Activated T-helper 2 cell treated with anti-CD3 and anti-CD28 coated beads, Interferon-gamma antibody, Interleukin-2, Interleukin-4, amounts not matched to agents 10 μg/mL and 5 μg/mL and 100 μg/mL, durations not matched to agents 14 hours and 24 hours and 36 hours (primary cell): ENCODE measurements around the gene KCNG2. TPM values are rescaled to one million over a fixed set of nuclear protein-coding genes. Genes with fewer than 3 reads are reported as not detected.

Source experiments
- DNase-seq: peaks from one replicate; pipeline ENCODE4 v3.0.0; 2021; ENCODE audit warnings: low spot score
- H3K27ac Mint-ChIP-seq: one replicate; pipeline ENCODE4 v1.8.0; 2021; ENCODE audit warnings: mixed read lengths
- H3K27me3 Mint-ChIP-seq: one replicate; pipeline ENCODE4 v1.8.0; 2021; ENCODE audit warnings: low read depth, mixed read lengths
- H3K36me3 Mint-ChIP-seq: one replicate; pipeline ENCODE4 v1.8.0; 2021; ENCODE audit warnings: low read depth, mixed read lengths
- H3K4me1 Mint-ChIP-seq: one replicate; pipeline ENCODE4 v1.8.0; 2021; ENCODE audit warnings: low read depth, mixed read lengths
- H3K4me3 Mint-ChIP-seq: one replicate; pipeline ENCODE4 v1.8.0; 2021; ENCODE audit warnings: low read depth, mild to moderate bottlenecking, moderate library complexity, mixed read lengths
- H3K9me3 Mint-ChIP-seq: one replicate; pipeline ENCODE4 v1.8.0; 2021; ENCODE audit warnings: mixed read lengths
- intact Hi-C: fragments of 100-400 bp; cut with micrococcal nuclease; formaldehyde crosslinking; loops from one replicate; pipeline ENCODE4 v1.15.1; 2023
- total RNA-seq: library from RNA; stranded (reverse); gene quantifications from 2 replicates; pipeline ENCODE4 v1.2.3, GENCODE V29; 2022

Gene KCNG2
- total RNA-seq, 1 donor from 2014 or later: not detected

GRCh38 chr18:79910563-79911343 lies 113.0 kb downstream of the KCNG2 start:
- no peak for DNase-seq
- Mint-ChIP-seq H3K4me1 (peaks cover 31% of the 10 kb centered on the region), H3K27me3 (no peaks in the 10 kb centered on the region), H3K27ac (peak overlapping the region; percentile 63), H3K4me3 (no peak overlapping the region), H3K9me3 (peaks cover 15% of the 10 kb centered on the region), H3K36me3 (peaks cover 59% of the 10 kb centered on the region)
- intact Hi-C loops: no loop called here

DNA sequence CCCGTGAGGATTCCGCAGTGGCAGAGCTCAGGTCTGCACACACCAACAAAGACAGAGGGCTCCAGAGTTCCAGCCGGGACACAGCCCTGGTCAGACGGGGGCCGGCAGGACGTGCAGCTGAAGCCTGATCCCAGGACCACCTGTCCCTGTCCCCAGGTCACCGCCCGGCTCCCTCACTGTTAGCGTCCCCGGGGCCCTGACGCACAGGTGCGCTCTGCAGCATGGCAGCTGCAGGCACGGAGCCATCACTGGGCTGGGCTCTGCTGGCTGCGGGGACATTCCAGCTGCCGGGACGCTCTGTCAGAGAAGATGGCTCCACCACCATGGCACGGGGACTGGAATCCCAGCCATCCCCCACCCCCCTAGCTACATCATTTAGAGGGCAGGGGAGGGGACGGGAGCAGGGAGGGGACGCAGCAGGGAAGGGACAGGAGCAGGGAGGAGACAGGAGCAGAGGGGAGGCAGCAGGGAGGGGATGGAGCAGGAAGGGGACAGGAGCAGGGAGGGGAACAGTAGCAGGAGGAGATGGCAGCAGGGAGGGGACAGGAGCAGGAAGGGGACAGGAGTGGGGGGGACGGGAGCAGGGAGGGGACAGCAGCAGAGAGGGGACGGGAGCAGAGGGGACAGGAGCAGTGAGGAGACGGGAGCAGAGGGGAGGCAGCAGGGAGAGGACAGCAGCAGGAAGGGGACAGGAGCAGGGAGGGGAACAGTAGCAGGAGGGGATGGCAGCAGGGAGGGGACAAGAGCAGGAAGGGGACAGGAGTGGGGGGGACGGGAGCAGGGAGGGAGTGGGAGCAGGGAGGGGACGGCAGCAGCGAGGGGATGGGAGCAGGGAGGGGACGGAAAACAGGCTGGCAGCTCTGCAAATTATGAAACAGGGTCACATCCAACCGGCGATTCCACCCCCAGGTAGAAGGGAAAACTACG lies 113.9 kb downstream of the KCNG2 start:
- no peak for DNase-seq
- Mint-ChIP-seq H3K27me3 (no peaks in the 10 kb centered on the region), H3K9me3 (peaks cover 19% of the 10 kb centered on the region), H3K4me1 (peaks cover 25% of the 10 kb centered on the region), H3K27ac (no peak overlapping the region), H3K36me3 (peaks cover 62% of the 10 kb centered on the region), H3K4me3 (no peak overlapping the region)
- intact Hi-C loops: no loop called here

GRCh38 chr18:79912409-79912991 lies 114.8 kb downstream of the KCNG2 start:
- peaks cover 19% of the 10 kb centered on the region for H3K9me3 Mint-ChIP-seq
- DNase-seq: no peak
- intact Hi-C loops: no loop called here
- no peaks in the 10 kb centered on the region for H3K27me3 Mint-ChIP-seq
- no peak overlapping the region for H3K27ac Mint-ChIP-seq
- H3K4me1 Mint-ChIP-seq: peaks cover 24% of the 10 kb centered on the region
- no peak overlapping the region for H3K4me3 Mint-ChIP-seq
- peaks cover 66% of the 10 kb centered on the region for H3K36me3 Mint-ChIP-seq

DNA sequence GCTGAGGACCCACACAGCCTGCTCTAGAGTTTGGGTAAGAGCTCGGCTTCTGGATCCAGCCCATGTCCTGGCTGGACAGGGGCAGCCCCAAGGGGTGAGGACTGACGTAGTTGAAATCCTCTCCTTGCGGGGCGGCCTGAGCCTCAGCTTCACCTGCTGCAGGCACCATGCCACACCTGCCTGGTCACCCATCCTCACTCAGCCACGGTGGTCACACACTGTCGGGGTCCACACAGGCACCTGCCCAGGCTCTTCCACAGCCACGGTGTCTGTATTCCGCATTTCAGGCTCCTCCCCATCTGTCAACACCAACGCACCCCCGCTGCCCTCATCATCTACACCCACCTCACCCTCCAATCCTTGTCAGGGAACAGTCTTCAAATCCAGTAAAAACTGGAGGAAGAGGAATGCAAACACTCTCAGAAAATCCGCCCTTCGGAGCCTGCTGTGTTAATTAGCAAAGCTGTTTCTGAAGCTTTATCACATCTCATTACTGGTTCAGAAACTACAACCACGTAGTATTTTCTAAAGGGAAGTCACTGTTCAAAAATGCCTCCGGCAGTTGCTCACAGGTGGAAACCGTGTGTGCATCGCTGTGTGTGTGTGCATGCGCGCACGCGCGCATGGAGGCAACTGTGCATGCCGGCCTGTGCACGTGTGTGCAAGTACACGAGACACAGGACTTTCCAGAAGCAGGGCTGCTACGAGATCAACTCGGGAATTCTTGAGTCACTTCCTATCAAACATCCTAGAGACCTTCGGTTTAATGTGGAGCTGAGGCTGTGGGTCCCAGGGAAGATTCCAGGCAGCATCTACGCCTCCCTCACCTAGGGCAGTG lies 115.5 kb downstream of the KCNG2 start:
- H3K27ac Mint-ChIP-seq: no peak overlapping the region
- H3K27me3 Mint-ChIP-seq: no peaks in the 10 kb centered on the region
- peaks cover 17% of the 10 kb centered on the region for H3K9me3 Mint-ChIP-seq
- H3K4me3 Mint-ChIP-seq: no peak overlapping the region
- intact Hi-C loops: no loop called here
- peaks cover 24% of the 10 kb centered on the region for H3K4me1 Mint-ChIP-seq
- no peak for DNase-seq
- H3K36me3 Mint-ChIP-seq: peaks cover 66% of the 10 kb centered on the region

- peaks cover 18% of the 10 kb centered on the region for H3K4me1 Mint-ChIP-seq
- H3K27ac Mint-ChIP-seq: no peak overlapping the region
- peaks cover 59% of the 10 kb centered on the region for H3K36me3 Mint-ChIP-seq
- DNase-seq: no peak
- intact Hi-C loops: no loop called here
- no peaks in the 10 kb centered on the region for H3K27me3 Mint-ChIP-seq
- no peak overlapping the region for H3K4me3 Mint-ChIP-seq
- peaks cover 8% of the 10 kb centered on the region for H3K9me3 Mint-ChIP-seq
Observed at GRCh38 chr18:79914614-79915160, 116.9 kb downstream of the KCNG2 start.

DNA sequence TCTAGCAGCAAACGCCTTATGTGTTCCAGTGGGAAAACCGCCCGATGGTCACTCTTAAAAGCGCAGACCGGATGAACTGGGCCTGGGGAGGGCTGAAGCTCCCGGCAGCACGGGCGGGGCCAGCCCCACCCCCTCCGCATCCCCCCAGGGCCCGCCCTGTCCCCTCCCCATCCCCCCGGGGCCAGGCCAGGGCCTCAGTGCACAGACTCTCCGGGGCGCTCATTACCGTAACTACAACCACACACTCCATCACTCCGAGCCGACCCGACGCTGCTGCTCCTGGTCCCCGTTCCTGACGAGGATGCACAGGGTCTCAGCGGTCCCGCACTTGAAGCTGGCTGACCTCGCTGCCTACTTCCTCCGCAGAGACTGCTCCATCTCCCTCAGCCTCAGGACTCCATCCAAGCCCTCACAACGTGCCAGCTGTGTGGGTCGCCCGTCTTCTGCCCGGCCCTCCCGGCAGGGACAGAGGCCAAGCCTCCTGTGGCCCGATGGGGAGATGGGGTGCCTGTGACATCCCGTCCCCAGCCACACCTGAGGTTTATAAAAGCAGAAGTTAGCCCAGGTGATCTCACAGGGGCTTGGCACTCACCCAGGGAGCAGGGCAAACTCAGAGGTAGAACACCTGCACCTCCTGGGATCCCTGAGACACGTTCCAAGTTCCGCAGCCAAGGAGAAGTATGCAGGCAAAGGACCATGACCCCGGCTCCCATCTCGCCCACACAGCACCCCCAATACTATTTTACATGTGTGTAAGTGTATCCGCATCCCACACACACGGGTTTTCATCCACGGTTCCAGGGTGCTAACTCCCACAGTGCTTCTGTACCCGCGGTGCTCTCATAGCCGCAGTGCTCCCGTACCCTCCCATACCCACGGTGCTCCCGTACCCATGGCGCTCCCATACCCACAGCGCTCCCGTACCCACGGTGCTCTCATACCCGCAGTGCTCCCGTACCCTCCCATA lies 117.7 kb downstream of the KCNG2 start:
- Mint-ChIP-seq H3K27ac (no peak overlapping the region), H3K36me3 (peaks cover 56% of the 10 kb centered on the region), H3K4me1 (peaks cover 17% of the 10 kb centered on the region), H3K27me3 (no peaks in the 10 kb centered on the region), H3K9me3 (peaks cover 5% of the 10 kb centered on the region), H3K4me3 (no peak overlapping the region)
- no peak for DNase-seq
- intact Hi-C loops: no loop called here

GRCh38 chr18:79916128-79916494 lies 118.4 kb downstream of the KCNG2 start:
- intact Hi-C loops: no loop called here
- DNase-seq: no peak
- H3K36me3 Mint-ChIP-seq: peaks cover 53% of the 10 kb centered on the region
- no peaks in the 10 kb centered on the region for H3K27me3 Mint-ChIP-seq
- no peak overlapping the region for H3K4me3 Mint-ChIP-seq
- H3K4me1 Mint-ChIP-seq: peaks cover 12% of the 10 kb centered on the region
- H3K9me3 Mint-ChIP-seq: peaks cover 4% of the 10 kb centered on the region
- H3K27ac Mint-ChIP-seq: no peak overlapping the region

DNA sequence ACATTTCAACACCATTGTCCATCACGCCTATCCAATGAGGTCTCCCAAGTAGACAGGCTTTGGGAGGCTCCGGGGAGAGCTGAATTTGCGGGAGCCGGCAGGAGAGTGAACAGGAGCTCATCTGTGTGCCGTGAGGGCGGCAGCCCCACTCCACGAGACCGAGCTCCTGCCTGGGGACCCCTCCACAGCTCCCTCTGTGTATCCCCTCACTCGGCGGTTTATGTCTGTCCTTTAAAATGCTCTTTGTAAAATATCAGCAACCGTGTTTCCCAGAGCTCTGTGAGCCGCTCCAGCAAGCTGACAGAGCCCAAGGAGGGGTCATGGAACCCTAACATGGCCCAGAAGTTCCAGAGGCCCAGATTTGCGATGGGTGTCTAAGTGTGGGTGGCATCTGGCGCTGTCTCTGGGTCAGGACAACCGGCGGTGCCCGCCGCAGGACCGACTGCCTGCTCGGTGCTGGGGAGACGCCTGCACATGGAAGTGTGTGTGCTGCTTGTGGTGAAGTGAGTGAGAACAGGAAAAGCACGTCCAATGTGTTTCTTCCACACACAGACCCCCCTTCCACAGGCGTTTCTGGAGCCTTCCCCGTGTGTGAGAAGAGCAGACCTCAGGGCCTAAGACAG lies 118.9 kb downstream of the KCNG2 start:
- Mint-ChIP-seq H3K4me3 (no peak overlapping the region), H3K9me3 (peaks cover 4% of the 10 kb centered on the region), H3K36me3 (peaks cover 54% of the 10 kb centered on the region), H3K27me3 (no peaks in the 10 kb centered on the region), H3K27ac (no peak overlapping the region), H3K4me1 (peaks cover 12% of the 10 kb centered on the region)
- intact Hi-C loops: no loop called here
- DNase-seq: no peak

DNA sequence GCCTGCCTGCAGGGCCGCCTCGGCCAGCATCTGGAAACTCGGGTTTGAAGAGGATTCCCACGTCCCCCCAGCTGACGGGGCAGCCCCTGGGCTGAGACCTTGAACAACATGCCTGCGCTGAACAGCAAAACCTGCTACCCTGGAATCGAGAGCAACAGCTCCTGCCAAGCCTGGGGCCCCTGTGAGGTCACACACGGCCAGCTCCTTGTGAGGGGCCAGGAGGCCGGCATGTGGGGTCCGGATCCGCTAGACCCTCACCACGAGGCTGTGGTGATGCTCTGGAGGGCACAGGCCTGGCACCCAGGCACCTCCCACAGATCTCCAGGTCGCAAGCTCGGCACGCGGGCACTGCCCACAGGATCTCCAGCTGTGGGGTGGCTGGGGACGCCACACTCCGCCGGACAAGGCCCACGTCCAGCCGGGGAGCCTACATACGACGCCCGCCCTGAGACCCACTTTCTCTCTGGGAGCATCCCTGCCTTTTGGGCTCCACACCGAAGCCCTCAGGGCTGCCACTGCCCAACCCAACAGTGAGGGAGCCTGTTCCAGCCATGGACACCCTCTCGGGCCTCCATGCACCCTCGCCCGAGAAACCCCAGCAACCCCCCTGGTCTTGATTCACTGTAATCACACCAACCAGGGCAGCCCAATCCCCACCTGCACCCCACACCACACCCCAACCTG lies 119.6 kb downstream of the KCNG2 start:
- Mint-ChIP-seq H3K4me1 (peaks cover 12% of the 10 kb centered on the region), H3K27ac (no peak overlapping the region), H3K36me3 (peaks cover 55% of the 10 kb centered on the region), H3K27me3 (no peaks in the 10 kb centered on the region), H3K4me3 (no peak overlapping the region), H3K9me3 (peaks cover 4% of the 10 kb centered on the region)
- intact Hi-C loops: no loop called here
- DNase-seq: no peak

DNA sequence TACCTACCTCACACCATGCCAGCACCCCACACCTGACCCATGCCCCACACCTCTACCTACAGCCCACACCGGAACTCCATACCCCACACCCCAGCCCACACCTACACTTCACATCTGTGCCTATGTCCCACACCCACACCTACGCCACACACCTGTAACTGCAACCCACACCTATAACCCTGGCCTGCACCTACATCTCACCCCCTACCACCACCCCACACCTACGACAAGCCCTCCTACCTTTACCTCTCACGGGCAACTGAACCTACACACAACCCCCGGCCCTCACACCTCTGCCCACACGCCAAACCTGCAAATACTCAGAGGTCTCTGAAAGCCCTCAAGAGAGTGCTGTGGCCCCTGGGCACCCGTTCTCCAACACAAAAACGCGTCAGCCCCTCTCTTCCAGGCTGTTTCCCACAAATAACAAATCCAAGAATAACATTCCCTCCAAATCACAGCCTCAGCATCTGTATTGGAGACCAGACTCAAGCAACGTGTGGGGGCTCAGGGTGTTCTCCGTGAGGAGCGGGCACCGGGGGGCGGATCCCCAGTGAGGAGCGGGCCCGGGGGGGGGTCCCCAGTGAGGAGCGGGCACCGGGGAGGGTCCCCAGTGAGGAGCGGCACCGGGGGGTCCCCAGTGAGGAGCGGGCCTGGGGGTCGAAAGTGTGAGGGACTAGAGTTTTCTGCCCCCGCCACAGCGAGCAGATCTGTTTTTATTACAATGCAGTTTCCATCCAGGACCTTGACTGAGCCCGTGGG lies 120.3 kb downstream of the KCNG2 start:
- Mint-ChIP-seq H3K27ac (no peak overlapping the region), H3K36me3 (peaks cover 55% of the 10 kb centered on the region), H3K4me1 (peaks cover 11% of the 10 kb centered on the region), H3K9me3 (peaks cover 4% of the 10 kb centered on the region), H3K27me3 (no peaks in the 10 kb centered on the region), H3K4me3 (no peak overlapping the region)
- no peak for DNase-seq
- intact Hi-C loops: no loop called here
